NCI-H2029 treated with DMSO at 0.1 percent for 48 hours (cell line): ENCODE results near the gene GLYR1.
"Not testable (repeated sequence)": the region's sequence is repeated elsewhere in the genome, so short reads cannot be mapped to it uniquely, and the experiment has no call there.

Source experiments
- DNase-seq: peaks from one replicate; lab custom pipeline; 2025; lab: John Stamatoyannopoulos, UW

Gene GLYR1

GRCh38 chr16:4787627-4788482 is 59.2 kb downstream of the GLYR1 start, which contains the start of gene SEPTIN12:
Gene SEPTIN12, minus strand, starts transcription at chr16:4788345. Its CDS starts 700 bp downstream, at chr16:4787645.
- no peak for DNase-seq

GRCh38 chr16:4787068-4787467 is 60.0 kb downstream of the GLYR1 start:
- DNase-seq = no peak

GRCh38 chr16:4785758-4786433 is 61.2 kb downstream of the GLYR1 start:
- no peak for DNase-seq

GRCh38 chr16:4784444-4784987 is 62.6 kb downstream of the GLYR1 start:
- not testable (repeated sequence) for DNase-seq

- DNase-seq = no peak
Measured at GRCh38 chr16:4783951-4784336, 63.1 kb downstream of the GLYR1 start.

GRCh38 chr16:4783251-4783950 is 63.7 kb downstream of the GLYR1 start:
- no peak for DNase-seq

- no peak for DNase-seq
Measured at GRCh38 chr16:4780235-4780634, 66.9 kb downstream of the GLYR1 start.

- DNase-seq = no peak
Measured at GRCh38 chr16:4778050-4778392, 69.1 kb downstream of the GLYR1 start.

GRCh38 chr16:4777339-4778049 is 69.6 kb downstream of the GLYR1 start:
- DNase-seq = no peak

- no peak for DNase-seq
Measured at GRCh38 chr16:4776141-4776705, 70.9 kb downstream of the GLYR1 start.

- DNase-seq = no peak
Measured at GRCh38 chr16:4775005-4775404, 72.1 kb downstream of the GLYR1 start.

- no peak for DNase-seq
Measured at GRCh38 chr16:4772351-4772750, 74.7 kb downstream of the GLYR1 start.

GRCh38 chr16:4771646-4772045 is 75.4 kb downstream of the GLYR1 start:
- no peak for DNase-seq

- DNase-seq = no peak
Measured at GRCh38 chr16:4769306-4769638, 77.8 kb downstream of the GLYR1 start.

- DNase-seq = peak; percentile 72
Measured at GRCh38 chr16:4768549-4769305, 78.4 kb downstream of the GLYR1 start.

GRCh38 chr16:4767872-4768548 is 79.1 kb downstream of the GLYR1 start:
- no peak for DNase-seq

GRCh38 chr16:4766875-4767628 is 80.0 kb downstream of the GLYR1 start, which contains the start of gene ZNF500:
Gene ZNF500, minus strand, starts transcription at chr16:4767162. Its CDS starts 1,184 bp downstream, at chr16:4765978.
- DNase-seq = peak; percentile 66

- no peak for DNase-seq
Measured at GRCh38 chr16:4765511-4766474, 81.3 kb downstream of the GLYR1 start.
